ENCODE data around the gene KCNMA1.

DNA sequence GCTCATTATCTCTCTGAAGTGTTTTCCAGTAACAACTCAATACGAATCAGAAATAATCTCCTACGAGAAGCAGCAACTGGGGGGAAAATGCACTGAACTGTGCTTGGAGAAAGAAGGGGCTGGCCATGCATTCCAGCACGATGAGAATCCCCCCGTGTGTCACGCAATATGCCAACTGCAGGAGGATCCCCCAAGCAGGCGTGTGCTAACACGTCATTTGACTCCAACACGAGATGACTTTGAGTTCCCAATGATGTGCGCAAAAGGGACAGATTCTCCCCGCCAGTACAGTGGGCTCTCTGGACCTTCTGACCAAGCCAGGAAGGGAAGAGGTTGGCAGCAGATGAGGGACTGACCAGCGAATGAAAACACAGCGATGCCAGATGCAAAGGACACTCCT, 105.5 kb downstream of the KCNMA1 start:
- TF ChIP-seq, protein P1, sequence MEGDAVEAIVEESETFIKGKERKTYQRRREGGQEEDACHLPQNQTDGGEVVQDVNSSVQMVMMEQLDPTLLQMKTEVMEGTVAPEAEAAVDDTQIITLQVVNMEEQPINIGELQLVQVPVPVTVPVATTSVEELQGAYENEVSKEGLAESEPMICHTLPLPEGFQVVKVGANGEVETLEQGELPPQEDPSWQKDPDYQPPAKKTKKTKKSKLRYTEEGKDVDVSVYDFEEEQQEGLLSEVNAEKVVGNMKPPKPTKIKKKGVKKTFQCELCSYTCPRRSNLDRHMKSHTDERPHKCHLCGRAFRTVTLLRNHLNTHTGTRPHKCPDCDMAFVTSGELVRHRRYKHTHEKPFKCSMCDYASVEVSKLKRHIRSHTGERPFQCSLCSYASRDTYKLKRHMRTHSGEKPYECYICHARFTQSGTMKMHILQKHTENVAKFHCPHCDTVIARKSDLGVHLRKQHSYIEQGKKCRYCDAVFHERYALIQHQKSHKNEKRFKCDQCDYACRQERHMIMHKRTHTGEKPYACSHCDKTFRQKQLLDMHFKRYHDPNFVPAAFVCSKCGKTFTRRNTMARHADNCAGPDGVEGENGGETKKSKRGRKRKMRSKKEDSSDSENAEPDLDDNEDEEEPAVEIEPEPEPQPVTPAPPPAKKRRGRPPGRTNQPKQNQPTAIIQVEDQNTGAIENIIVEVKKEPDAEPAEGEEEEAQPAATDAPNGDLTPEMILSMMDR (IDR thresholded peaks at IDR 0.05): no peak
- TF ChIP-seq POLR2A (IDR thresholded peaks at IDR 0.05): no peak
